ENCODE measurements around the gene CARMIL1. TPM values are rescaled to one million over a fixed set of nuclear protein-coding genes. Genes with fewer than 3 reads are reported as not detected.

The CARMIL1 gene
- total and polyA plus RNA-seq, 10 of the 15 experiments (the other 5 are each of a cell fraction or from before 2014, with no cell fraction given), result 6.4 to 18.1 (median 10.3) TPM

DNA sequence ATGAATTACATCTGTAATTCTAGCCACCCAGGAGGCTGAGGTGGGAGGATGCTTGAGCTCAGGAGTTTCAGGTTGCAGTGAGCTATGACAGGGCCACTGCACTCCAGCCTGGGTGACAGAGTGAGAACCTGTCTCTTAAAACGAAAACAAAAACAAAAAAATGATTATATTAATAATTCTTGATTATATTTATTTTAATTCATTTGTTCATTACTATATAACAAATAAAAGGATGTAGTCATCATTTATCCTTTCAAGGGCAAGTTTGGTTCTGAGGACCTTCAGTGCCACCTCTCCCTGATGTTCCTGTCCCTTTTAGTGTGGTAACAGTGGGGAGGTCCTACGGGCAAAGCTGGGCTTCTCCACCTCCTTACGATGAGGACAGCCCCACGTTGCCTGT lies 205.7 kb downstream of the CARMIL1 start:
- Histone ChIP-seq H2AFZ (ENCODE audit: control insufficient read depth, low read depth, low read length) (no peak overlapping the region), H4K20me1 (ENCODE audit: control insufficient read depth, insufficient read depth) (no peaks in the 10 kb centered on the region), H3K27me3 (replicated peaks in 1 of 2; ENCODE audit: control insufficient read depth in 2 of 2, insufficient read depth in 2 of 2, low read length in 1 of 2) (no peaks in the 10 kb centered on the region), H3K36me3 (ENCODE audit: control insufficient read depth in 2 of 2, insufficient read depth in 2 of 2, low read length in 1 of 2) (no peaks in the 10 kb centered on the region; a peak in 1 of 4 replicates), H3K4me3 (no peak overlapping the region), H3K9me3 (replicated peaks; ENCODE audit: control insufficient read depth, insufficient read depth, low read length) (no peaks in the 10 kb centered on the region), H3K79me2 (ENCODE audit: control insufficient read depth, insufficient read depth, low read length) (no peaks in the 10 kb centered on the region), H3K9ac (ENCODE audit: control insufficient read depth, insufficient read depth, low read length) (no peak overlapping the region), H3K27ac (ENCODE audit: control insufficient read depth, insufficient read depth) (no peak overlapping the region), H3K4me1 (ENCODE audit: control insufficient read depth, insufficient read depth, low read length) (no peaks in the 10 kb centered on the region), H3K4me2 (ENCODE audit: control insufficient read depth, insufficient read depth) (no peak overlapping the region)
- no peak for DNase-seq (ENCODE audit: low read depth, low spot score)
- ChIA-PET SMC1A (ENCODE audit: uncharacterized antibody, unreplicated experiment) (interaction anchor here (1.0 to 5.8 kb wide), 5 partner anchors 48 to 206 kb away, joined by 3 to 26 read pairs (median 4); partner anchors contain the start of gene CARMIL1), RAD21 (ENCODE audit: unreplicated experiment) (interaction anchor here (0.6 to 9.9 kb wide), 3 partner anchors 50 to 219 kb away, joined by 3 to 219 read pairs (median 28); partner anchors contain the start of gene CARMIL1), POLR2A (no interaction called here), CTCF (interaction anchor here (10.5 to 14.5 kb wide), 2 partner anchors 211 to 221 kb away, joined by 287 to 362 read pairs; partner anchors contain the start of gene CARMIL1)
- BruUV-seq (replicated peaks), result no TSS peak
- ATAC-seq, result no peak
- TF ChIP-seq NR2F1 (conservative IDR thresholded peaks at IDR 0.05), result no peak
- no peak for TF ChIP-seq MXI1 (IDR thresholded peaks at IDR 0.05; ENCODE audit: low read depth, low read length)
- TF ChIP-seq WRNIP1 (IDR thresholded peaks at IDR 0.05; ENCODE audit: borderline replicate concordance, low read depth, low read length), result no peak
- TF ChIP-seq MYC (IDR thresholded peaks at IDR 0.05; ENCODE audit: insufficient read depth, insufficient read length, insufficient replicate concordance, low read length, severe bottlenecking), result no peak
- TF ChIP-seq NFXL1 (IDR thresholded peaks at IDR 0.05; ENCODE audit: borderline replicate concordance), result no peak
- TF ChIP-seq, protein P1, sequence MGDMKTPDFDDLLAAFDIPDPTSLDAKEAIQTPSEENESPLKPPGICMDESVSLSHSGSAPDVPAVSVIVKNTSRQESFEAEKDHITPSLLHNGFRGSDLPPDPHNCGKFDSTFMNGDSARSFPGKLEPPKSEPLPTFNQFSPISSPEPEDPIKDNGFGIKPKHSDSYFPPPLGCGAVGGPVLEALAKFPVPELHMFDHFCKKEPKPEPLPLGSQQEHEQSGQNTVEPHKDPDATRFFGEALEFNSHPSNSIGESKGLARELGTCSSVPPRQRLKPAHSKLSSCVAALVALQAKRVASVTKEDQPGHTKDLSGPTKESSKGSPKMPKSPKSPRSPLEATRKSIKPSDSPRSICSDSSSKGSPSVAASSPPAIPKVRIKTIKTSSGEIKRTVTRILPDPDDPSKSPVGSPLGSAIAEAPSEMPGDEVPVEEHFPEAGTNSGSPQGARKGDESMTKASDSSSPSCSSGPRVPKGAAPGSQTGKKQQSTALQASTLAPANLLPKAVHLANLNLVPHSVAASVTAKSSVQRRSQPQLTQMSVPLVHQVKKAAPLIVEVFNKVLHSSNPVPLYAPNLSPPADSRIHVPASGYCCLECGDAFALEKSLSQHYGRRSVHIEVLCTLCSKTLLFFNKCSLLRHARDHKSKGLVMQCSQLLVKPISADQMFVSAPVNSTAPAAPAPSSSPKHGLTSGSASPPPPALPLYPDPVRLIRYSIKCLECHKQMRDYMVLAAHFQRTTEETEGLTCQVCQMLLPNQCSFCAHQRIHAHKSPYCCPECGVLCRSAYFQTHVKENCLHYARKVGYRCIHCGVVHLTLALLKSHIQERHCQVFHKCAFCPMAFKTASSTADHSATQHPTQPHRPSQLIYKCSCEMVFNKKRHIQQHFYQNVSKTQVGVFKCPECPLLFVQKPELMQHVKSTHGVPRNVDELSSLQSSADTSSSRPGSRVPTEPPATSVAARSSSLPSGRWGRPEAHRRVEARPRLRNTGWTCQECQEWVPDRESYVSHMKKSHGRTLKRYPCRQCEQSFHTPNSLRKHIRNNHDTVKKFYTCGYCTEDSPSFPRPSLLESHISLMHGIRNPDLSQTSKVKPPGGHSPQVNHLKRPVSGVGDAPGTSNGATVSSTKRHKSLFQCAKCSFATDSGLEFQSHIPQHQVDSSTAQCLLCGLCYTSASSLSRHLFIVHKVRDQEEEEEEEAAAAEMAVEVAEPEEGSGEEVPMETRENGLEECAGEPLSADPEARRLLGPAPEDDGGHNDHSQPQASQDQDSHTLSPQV (IDR thresholded peaks at IDR 0.05), result no peak
- no peak for TF ChIP-seq CREM (IDR thresholded peaks at IDR 0.05; ENCODE audit: low read depth)
- TF ChIP-seq STAT3 (IDR thresholded peaks at IDR 0.05; ENCODE audit: low read depth, low read length), result no peak
- TF ChIP-seq MLLT1 (IDR thresholded peaks at IDR 0.05), result no peak
- no peak for TF ChIP-seq NR2C2 (IDR thresholded peaks at IDR 0.05; ENCODE audit: borderline replicate concordance, control insufficient read depth, insufficient read length, low read depth)
- no peak for TF ChIP-seq ZNF217 (IDR thresholded peaks at IDR 0.05)
- WGBS (ENCODE audit: insufficient coverage, insufficient replicate concordance, low lambda C conversion rate, missing lambda C conversion rate), result 20% methylated on average over 4 of the region's 4 CpGs
- in situ Hi-C loops (cut with MboI) (loop anchor here (5.0 kb wide), 1 partner anchor 213 kb away; no protein-coding TSS in a partner anchor), intact Hi-C loops (cut with micrococcal nuclease; ENCODE audit: unreplicated experiment) (no loop called here)
- FAIRE-seq, result no peak
